ENCODE measurements around the gene LGR5.

DNA sequence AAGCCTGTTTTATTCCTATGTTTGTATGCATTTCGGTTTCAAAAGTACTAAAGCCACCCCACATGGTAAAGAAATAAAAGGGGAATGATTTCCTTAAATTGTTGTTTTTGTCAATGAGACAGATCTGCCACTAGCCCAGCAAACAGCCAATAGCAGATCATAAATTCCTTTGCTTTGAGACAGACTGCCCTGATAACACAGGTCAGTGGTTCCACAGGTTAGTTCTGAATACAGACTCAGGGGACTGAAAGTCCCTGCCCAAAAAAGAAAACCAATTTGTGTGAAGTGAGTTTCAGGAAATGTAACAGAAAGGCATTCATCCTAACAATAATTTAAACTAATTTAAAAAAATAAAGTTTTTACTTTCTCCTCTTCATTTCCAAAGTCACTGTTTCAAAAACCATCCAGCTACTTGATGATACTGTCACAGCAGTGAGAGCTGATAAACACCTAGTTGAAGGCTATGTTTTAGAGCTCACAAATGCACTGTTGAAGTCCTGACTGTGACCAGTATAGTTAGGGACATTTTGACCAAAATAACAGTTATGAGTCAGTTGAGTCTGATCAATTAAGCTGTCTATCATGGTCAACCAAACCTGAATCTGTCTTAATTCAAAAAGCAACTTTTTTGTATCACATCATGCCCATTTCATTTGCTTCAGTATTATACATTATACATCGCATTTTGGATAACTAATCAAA, 77.7 kb downstream of the LGR5 start:
- TF ChIP-seq, protein P1, sequence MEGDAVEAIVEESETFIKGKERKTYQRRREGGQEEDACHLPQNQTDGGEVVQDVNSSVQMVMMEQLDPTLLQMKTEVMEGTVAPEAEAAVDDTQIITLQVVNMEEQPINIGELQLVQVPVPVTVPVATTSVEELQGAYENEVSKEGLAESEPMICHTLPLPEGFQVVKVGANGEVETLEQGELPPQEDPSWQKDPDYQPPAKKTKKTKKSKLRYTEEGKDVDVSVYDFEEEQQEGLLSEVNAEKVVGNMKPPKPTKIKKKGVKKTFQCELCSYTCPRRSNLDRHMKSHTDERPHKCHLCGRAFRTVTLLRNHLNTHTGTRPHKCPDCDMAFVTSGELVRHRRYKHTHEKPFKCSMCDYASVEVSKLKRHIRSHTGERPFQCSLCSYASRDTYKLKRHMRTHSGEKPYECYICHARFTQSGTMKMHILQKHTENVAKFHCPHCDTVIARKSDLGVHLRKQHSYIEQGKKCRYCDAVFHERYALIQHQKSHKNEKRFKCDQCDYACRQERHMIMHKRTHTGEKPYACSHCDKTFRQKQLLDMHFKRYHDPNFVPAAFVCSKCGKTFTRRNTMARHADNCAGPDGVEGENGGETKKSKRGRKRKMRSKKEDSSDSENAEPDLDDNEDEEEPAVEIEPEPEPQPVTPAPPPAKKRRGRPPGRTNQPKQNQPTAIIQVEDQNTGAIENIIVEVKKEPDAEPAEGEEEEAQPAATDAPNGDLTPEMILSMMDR (IDR thresholded peaks at IDR 0.05), result no peak
- no peak for TF ChIP-seq POLR2A (IDR thresholded peaks at IDR 0.05)

Measured in uterus (tissue), 2 donors.